ENCODE data around the gene ATP5PD. TPM values are rescaled to one million over a fixed set of nuclear protein-coding genes. Genes with fewer than 3 reads are reported as not detected.

ATP5PD gene
- polyA plus RNA-seq (2012; ENCODE audit: missing spikeins) = 366 TPM

- FAIRE-seq = peak; percentile 94
- peak; percentile 97 for DNase-seq (ENCODE audit: insufficient read length)
- TF ChIP-seq POLR2AphosphoS5 (IDR thresholded peaks at IDR 0.05; ENCODE audit: low read depth, low read length) = peak; percentile 92
- TF ChIP-seq POLR2A (IDR thresholded peaks at IDR 0.05; ENCODE audit: low read depth, low read length) = peak; percentile 93
- TF ChIP-seq TAF1 (IDR thresholded peaks at IDR 0.05; ENCODE audit: borderline replicate concordance, low read depth, low read length) = 0 out of 2 replicates have a peak, but pooled peaks have one; percentile 41
Measured at GRCh38 chr17:75046407-75047289, at the start of gene ATP5PD, which contains the start of gene KCTD2. Gene ATP5PD (minus strand): TSS chr17:75046969. CDS start chr17:75042650, 4,319 bp downstream. Gene KCTD2 (plus strand): TSS chr17:75047225. CDS start chr17:75047251, 26 bp downstream.

- DNase-seq (ENCODE audit: insufficient read length) (no peak), FAIRE-seq (no peak)
- TF ChIP-seq POLR2AphosphoS5 (IDR thresholded peaks at IDR 0.05; ENCODE audit: low read depth, low read length) (no peak), TAF1 (IDR thresholded peaks at IDR 0.05; ENCODE audit: borderline replicate concordance, low read depth, low read length) (no peak), POLR2A (IDR thresholded peaks at IDR 0.05; ENCODE audit: low read depth, low read length) (no peak)
Measured at GRCh38 chr17:75096082-75096625, 49.4 kb upstream of the ATP5PD start.

DNA sequence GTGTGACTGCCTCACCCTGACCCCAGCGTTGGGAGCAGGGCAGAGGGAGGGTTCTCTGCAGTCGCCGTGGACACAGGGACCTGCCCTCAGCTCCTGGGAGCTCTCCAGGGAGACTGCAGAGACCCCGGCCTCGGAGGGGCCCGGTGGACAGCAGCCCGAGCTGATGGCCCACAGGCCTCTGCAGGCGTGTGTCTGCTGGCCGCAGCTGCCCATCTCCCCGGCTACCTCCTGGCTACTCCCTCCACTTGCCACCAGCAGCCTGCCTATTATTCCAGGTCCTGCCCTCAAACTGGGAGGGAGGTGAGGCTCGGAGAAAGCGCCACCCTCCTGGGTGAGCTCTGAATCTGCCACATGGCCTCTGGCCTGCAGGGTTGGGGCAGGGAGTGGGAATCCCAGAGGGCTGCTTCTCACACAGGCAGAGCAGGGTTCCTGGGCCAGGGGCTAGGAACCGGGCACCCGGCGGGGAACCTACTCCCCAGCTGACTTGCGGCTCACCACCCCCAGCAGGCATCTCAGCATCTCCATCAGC is 48.2 kb upstream of the ATP5PD start:
- TF ChIP-seq TAF1 (IDR thresholded peaks at IDR 0.05; ENCODE audit: borderline replicate concordance, low read depth, low read length) (no peak), POLR2A (IDR thresholded peaks at IDR 0.05; ENCODE audit: low read depth, low read length) (no peak), POLR2AphosphoS5 (IDR thresholded peaks at IDR 0.05; ENCODE audit: low read depth, low read length) (no peak)
- no peak for DNase-seq (ENCODE audit: insufficient read length)
- no peak for FAIRE-seq

DNA sequence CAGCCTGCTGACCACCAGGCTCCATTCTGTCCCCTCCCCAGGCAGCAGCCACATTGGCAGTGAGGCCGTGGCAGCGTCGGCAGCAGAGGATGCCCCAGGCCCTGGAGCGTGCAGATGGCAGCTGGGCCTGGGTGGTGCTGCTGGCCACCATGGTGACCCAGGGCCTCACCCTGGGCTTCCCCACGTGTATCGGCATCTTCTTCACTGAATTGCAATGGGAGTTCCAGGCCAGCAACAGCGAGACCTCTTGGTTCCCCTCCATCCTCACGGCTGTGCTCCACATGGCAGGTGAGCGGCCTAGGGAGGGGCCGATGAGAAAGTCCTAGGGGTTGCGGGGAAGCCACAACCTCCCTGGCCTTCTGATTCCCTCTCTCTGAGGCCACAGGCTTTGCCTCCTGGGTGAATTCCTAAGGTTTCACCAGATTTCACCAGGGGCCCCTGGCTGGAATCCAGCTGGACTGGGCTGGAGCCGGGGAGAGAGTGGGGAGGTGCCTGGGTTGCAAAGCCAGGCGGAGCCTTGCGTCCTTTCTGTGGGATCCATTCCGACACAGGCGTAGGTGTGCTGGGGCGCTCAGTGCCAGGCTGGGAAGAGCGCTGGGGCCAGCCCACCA is 46.9 kb upstream of the ATP5PD start:
- FAIRE-seq (no peak), DNase-seq (ENCODE audit: insufficient read length) (no peak)
- TF ChIP-seq POLR2A (IDR thresholded peaks at IDR 0.05; ENCODE audit: low read depth, low read length) (no peak), TAF1 (IDR thresholded peaks at IDR 0.05; ENCODE audit: borderline replicate concordance, low read depth, low read length) (no peak), POLR2AphosphoS5 (IDR thresholded peaks at IDR 0.05; ENCODE audit: low read depth, low read length) (no peak)

- DNase-seq (ENCODE audit: insufficient read length) (no peak), FAIRE-seq (no peak)
- TF ChIP-seq POLR2A (IDR thresholded peaks at IDR 0.05; ENCODE audit: low read depth, low read length) (no peak), POLR2AphosphoS5 (IDR thresholded peaks at IDR 0.05; ENCODE audit: low read depth, low read length) (no peak)
Measured at GRCh38 chr17:75091855-75092327, 45.1 kb upstream of the ATP5PD start.

- FAIRE-seq = no peak
- DNase-seq (ENCODE audit: insufficient read length) = no peak
- TF ChIP-seq TAF1 (IDR thresholded peaks at IDR 0.05; ENCODE audit: borderline replicate concordance, low read depth, low read length) = no peak
- TF ChIP-seq POLR2A (IDR thresholded peaks at IDR 0.05; ENCODE audit: low read depth, low read length) = no peak
- TF ChIP-seq POLR2AphosphoS5 (IDR thresholded peaks at IDR 0.05; ENCODE audit: low read depth, low read length) = no peak
Measured at GRCh38 chr17:75090871-75091854, 44.4 kb upstream of the ATP5PD start.

DNA sequence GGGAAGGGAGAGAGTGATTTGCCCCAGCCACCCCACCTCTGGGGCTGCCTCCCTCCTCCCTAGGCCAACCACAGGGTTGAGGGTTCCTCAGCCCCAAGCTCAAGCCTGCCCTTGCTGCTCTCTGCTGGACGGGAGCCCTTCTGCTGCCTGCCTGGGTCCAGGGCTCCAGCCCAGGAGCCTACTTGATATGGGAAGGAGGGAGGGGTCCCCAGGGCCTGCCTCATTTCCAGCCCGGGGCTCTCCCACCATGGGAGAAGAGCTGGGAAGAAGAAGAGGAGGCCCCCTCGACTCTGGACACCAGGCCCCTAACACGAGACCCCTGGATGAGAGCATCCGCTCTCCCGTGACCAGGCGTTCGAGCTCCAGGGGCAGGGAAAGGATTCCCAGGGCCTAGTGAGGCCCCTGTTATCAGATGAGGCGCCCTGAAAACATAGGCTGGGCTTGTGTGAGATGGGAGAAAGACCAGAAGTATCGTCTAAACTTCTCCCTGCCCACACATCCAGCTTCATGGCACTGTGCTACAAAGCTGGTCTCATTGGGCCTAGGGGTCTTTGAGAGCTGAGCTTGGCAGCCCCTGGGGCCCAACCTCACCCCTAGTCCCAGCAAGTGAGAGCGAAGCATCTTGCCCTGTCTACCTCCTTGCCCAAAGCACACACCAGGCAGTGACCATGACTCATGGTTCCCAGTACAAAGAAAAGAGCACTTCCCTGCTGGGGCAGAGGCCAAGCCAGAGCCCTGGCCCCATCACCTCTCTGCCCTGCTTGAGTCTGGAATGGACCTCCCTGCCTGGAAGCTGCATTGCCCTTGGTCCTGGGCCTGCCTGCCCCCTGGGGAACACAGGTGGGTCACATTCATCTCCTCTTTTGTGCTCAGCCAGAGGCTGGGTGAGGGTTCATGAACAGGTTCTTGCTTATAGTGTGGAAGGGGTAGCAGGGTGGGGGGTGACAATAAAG is 42.0 kb upstream of the ATP5PD start:
- DNase-seq (ENCODE audit: insufficient read length) (no peak), FAIRE-seq (no peak)
- no peak for TF ChIP-seq POLR2AphosphoS5 (IDR thresholded peaks at IDR 0.05; ENCODE audit: low read depth, low read length)
- TF ChIP-seq POLR2A (IDR thresholded peaks at IDR 0.05; ENCODE audit: low read depth, low read length) = no peak
- TF ChIP-seq TAF1 (IDR thresholded peaks at IDR 0.05; ENCODE audit: borderline replicate concordance, low read depth, low read length) = no peak

DNA sequence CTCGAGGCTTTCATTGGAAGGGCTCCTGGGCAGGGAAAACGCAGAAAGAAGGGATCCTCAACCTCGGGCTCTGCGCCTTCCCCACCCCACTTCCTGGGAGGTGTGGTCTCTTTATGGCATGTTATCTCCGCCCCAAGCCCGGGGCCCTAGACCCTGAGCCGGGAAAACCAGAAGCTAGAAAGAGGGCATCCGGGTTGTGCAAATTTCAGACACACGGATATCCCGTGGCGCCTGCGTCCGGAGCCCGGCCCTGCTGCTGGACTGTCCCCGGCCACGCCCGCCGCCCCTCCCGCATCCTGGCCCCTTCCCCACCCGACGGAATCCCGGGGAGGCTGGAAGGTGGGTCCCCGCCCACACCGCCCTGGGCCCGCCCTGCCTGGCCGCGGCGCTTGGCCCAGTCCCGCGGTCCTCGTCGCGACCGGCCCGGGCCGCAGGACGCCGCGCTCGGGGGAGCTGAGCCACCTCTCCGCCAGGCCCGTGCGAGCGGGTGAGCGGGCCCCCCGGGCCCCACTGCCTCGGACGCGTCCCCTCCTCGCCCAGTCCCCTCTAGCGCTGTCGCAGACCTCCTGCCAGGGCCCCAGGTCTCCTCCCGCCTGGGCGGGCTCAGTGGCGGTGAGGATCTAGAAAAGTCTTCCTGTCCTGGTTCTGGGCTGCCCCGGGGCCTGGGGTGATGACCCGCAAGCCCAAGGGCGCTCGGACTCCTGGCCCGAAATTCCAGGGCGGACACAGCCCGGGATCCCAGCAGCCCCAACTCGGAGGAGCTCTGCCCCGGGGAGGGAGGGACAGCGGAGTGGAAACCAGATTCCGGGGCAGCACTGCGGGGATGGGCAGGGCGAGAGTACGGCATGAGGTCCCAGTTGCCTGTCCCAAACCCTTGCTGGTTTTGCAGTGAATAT is 41.0 kb upstream of the ATP5PD start, which contains the start of gene SLC16A5:
Gene SLC16A5, plus strand, starts transcription at position 397 of the 896 bp plus-strand sequence. CDS start 5,683 bp downstream, outside the sequence.
- TF ChIP-seq POLR2AphosphoS5 (IDR thresholded peaks at IDR 0.05; ENCODE audit: low read depth, low read length) (no peak), TAF1 (IDR thresholded peaks at IDR 0.05; ENCODE audit: borderline replicate concordance, low read depth, low read length) (no peak), POLR2A (IDR thresholded peaks at IDR 0.05; ENCODE audit: low read depth, low read length) (no peak)
- peak; percentile 70 for DNase-seq (ENCODE audit: insufficient read length)
- no peak for FAIRE-seq

Measured in GM12892 (cell line).